Esophagus squamous epithelium (tissue), 5 donors: ENCODE measurements around the gene AKR1C2. TPM values are rescaled to one million over a fixed set of nuclear protein-coding genes. Genes with fewer than 3 reads are reported as not detected.
A peak's percentile ranks its signal among the peaks of the same experiment; 100 is the strongest.
"Not testable (repeated sequence)": the region's sequence is repeated elsewhere in the genome, so short reads cannot be mapped to it uniquely, and the experiment has no call there.

Source experiments
- DNase-seq: peaks from one replicate; lab custom pipeline; 2025; lab: John Stamatoyannopoulos, UW
- H3K27ac ChIP-seq, 4 donors: fragments of 200-600 bp; sonication (generic); one replicate each; pipeline ENCODE4 v1.5.1; 2016 to 2019; ENCODE audit warnings: mild to moderate bottlenecking in 1 of 4
- H3K27me3 ChIP-seq, 4 donors: fragments of 200-600 bp; sonication (generic); 1 replicate in 3 of 4; 2 replicates in 1 of 4; pipeline versions ENCODE4 v1.5.1 to v1.6.0; 2017 to 2021; ENCODE audit warnings: antibody characterized with exemption in 1 of 4
- H3K36me3 ChIP-seq, 3 donors: fragments of 200-600 bp; sonication (generic); one replicate each; pipeline ENCODE4 v1.5.1; 2016 to 2019
- H3K4me1 ChIP-seq, 3 donors: fragments of 200-600 bp; sonication (generic); one replicate each; pipeline ENCODE4 v1.5.1; 2017 to 2019
- H3K4me3 ChIP-seq, 4 donors: fragments of 200-600 bp; sonication (generic); 1 replicate in 3 of 4; 2 replicates in 1 of 4; pipeline ENCODE4 v1.5.1; 2016 to 2019; ENCODE audit warnings: mild to moderate bottlenecking in 2 of 4, moderate library complexity in 1 of 4
- H3K9me3 ChIP-seq, 3 donors: fragments of 200-600 bp; sonication (generic); one replicate each; pipeline ENCODE4 v1.5.1; 2016 to 2019
- POLR2A ChIP-seq, 4 donors: fragments of 450-650 bp; IDR thresholded peaks; one replicate each; pipeline ENCODE4 v1.6.1; 2017; ENCODE audit warnings: antibody characterized with exemption in 4 of 4, mild to moderate bottlenecking in 4 of 4, moderate library complexity in 3 of 4
- WGBS, 2 donors: methylation state at CpG; one replicate each; pipeline ENCODE4 v1.1.5; 2018; 5-methylcytosine and 5-hydroxymethylcytosine counted together
- intact Hi-C: fragments of 100-400 bp; cut with DNase I; formaldehyde crosslinking; loops from one replicate; pipeline ENCODE4 v1.15.0; 2022
- total RNA-seq, 4 donors: library from RNA; depleted of rRNA; stranded (reverse); fragments of >200 nt; gene quantifications; one replicate each; pipeline ENCODE4 v1.1.0, GENCODE V29; 2016
- TF ChIP-seq, protein P1 (sequence below), 6 experiments: fragments of 450-650 bp in 4 of 6; fragments of 200-600 bp in 2 of 6; sonication (generic) in 2 of 6; IDR thresholded peaks; one replicate each; pipeline ENCODE4 v1.5.1; 2016 to 2019; ENCODE audit warnings: antibody characterized with exemption in 6 of 6, mild to moderate bottlenecking in 4 of 6, moderate library complexity in 4 of 6
- donor health status: DM: yes; HTN: yes; CAD: no.

AKR1C2 gene
- total RNA-seq, 4 donors from 2014 or later: 133 to 686 (median 378) TPM

DNA sequence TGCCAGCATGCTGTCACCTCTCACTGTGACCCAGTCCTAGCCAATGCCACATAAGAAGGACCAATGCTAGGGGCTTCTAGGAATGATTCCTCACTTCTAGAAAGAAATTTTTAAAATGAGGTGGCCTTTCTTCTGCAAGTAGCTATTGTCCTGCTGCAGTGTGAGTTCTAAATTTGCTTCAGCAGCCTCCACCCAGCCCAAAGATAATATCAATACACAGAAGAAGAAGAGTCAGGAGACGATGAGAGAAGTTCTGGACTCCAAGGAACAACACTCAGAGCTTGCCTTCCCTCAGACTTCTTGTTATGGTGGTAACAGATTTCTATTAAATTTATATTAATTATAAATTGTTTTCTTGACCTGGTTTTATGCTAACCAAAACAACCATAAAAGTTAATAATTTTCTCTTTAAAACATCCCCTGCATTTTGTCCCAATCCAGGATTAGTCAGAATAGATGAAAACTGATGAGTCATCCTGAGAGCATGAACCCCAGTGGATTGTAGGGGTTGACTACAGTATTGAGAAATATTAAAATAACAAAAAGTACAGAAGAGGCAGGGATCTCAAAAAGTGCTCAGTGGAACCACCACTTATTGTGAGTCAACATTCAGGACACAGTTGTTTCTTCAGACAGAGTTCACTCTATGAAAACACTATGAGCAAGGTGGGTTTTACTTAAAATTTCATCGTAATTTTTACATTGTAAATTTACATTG is 29.6 kb upstream of the AKR1C2 start:
- H3K9me3 ChIP-seq: peaks cover 0 to 23% (median 10%) of the 10 kb centered on the region in 3 donors
- peaks cover 0 to 15% (median 0%) of the 10 kb centered on the region in 3 donors for H3K4me1 ChIP-seq
- intact Hi-C loops: no loop called here
- H3K4me3 ChIP-seq: no peak overlapping the region
- 38 to 41% methylated on average over 2 of the region's 2 CpGs for WGBS, 2 donors
- no peak for DNase-seq
- TF ChIP-seq, protein P1, sequence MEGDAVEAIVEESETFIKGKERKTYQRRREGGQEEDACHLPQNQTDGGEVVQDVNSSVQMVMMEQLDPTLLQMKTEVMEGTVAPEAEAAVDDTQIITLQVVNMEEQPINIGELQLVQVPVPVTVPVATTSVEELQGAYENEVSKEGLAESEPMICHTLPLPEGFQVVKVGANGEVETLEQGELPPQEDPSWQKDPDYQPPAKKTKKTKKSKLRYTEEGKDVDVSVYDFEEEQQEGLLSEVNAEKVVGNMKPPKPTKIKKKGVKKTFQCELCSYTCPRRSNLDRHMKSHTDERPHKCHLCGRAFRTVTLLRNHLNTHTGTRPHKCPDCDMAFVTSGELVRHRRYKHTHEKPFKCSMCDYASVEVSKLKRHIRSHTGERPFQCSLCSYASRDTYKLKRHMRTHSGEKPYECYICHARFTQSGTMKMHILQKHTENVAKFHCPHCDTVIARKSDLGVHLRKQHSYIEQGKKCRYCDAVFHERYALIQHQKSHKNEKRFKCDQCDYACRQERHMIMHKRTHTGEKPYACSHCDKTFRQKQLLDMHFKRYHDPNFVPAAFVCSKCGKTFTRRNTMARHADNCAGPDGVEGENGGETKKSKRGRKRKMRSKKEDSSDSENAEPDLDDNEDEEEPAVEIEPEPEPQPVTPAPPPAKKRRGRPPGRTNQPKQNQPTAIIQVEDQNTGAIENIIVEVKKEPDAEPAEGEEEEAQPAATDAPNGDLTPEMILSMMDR (IDR thresholded peaks at IDR 0.05): no peak
- no peak for TF ChIP-seq POLR2A (IDR thresholded peaks at IDR 0.05)
- peak overlapping the region in 1 of 4 donors; percentile 42 for H3K27ac ChIP-seq
- no peaks in the 10 kb centered on the region for H3K27me3 ChIP-seq
- no peaks in the 10 kb centered on the region for H3K36me3 ChIP-seq

DNA sequence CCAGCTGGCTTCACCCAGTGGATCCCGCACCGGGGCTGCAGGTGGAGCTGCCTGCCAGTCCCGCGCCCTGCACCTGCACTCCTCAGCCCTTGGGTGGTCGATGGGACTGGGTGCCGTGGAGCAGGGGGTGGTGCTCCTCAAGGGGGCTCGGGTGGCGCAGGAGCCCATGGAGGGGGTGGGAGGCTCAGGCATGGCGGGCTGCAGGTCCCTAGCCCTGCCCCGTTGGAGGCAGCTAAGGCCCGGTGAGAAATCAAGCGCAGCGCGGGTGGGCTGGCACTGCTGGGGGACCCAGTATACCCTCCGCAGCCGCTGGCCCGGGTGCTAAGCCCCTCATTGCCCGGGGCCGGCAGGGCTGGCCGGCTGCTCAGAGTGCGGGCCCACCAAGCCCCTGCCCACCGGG is 28.8 kb upstream of the AKR1C2 start:
- intact Hi-C loops, H3K4me3 ChIP-seq, H3K27me3 ChIP-seq, H3K36me3 ChIP-seq, DNase-seq, H3K27ac ChIP-seq: not testable (repeated sequence)
- Histone ChIP-seq H3K9me3 (peaks cover 0 to 23% (median 10%) of the 10 kb centered on the region in 3 donors), H3K4me1 (peaks cover 0 to 15% (median 0%) of the 10 kb centered on the region in 3 donors)
- 80% methylated on average over 1 of the region's 22 CpGs; no CpG with 5 or more reads in 1 of the 2 donors for WGBS, 2 donors

DNA sequence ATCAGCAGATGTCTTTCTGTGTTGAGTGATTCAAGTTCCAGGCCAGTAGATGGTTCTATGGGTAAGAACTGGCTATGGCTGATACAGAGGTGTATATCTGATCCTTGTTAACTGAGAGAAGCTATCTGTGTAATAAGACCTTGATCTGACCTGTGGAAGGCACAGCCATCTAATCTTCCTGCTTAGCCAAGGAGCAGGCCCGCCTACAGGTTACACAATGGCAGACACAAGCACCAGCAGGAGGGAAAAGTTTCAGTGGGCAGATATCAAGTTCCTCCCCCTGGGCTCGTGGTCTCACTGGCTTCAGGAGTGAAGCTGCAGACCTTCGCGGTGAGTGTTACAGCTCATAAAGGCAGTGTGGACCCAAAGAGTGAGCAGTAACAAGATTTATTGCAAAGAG is 27.9 kb upstream of the AKR1C2 start:
- H3K36me3 ChIP-seq, DNase-seq, H3K27ac ChIP-seq, H3K27me3 ChIP-seq, intact Hi-C loops, H3K4me3 ChIP-seq: not testable (repeated sequence)
- peaks cover 0 to 15% (median 0%) of the 10 kb centered on the region in 3 donors for H3K4me1 ChIP-seq
- 84 to 100% methylated on average over 1 to 4 of the region's 4 CpGs for WGBS, 2 donors
- peaks cover 0 to 23% (median 10%) of the 10 kb centered on the region in 3 donors for H3K9me3 ChIP-seq

DNA sequence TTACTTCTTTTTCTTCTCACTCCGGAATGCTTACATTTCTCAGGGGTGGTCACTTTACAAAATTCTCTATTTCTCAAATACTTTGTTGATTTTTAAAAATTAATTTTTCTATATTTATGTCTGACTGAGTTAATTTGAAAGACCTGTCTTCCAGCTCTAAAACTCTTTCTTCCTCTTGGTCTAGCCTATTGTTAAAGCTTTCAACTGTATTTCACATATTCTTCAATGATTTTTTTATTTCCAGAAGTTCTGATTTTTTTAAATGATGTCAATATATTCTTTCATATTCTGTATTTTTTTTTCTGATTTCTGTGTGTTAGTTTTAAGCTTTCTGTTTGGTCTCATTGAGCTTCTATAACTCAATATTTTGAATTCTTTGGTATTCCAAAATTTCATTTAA is 27.3 kb upstream of the AKR1C2 start:
- H3K27me3 ChIP-seq: no peaks in the 10 kb centered on the region
- intact Hi-C loops: no loop called here
- no peaks in the 10 kb centered on the region for H3K36me3 ChIP-seq
- peaks cover 0 to 23% (median 10%) of the 10 kb centered on the region in 3 donors for H3K9me3 ChIP-seq
- TF ChIP-seq, protein P1 (IDR thresholded peaks at IDR 0.05): no peak
- no peak for TF ChIP-seq POLR2A (IDR thresholded peaks at IDR 0.05)
- H3K4me3 ChIP-seq: no peak overlapping the region
- no peak overlapping the region for H3K27ac ChIP-seq
- H3K4me1 ChIP-seq: peaks cover 0 to 16% (median 0%) of the 10 kb centered on the region in 3 donors
- 91 to 92% methylated on average over 1 of the region's 1 CpG for WGBS, 2 donors
- DNase-seq: no peak

DNA sequence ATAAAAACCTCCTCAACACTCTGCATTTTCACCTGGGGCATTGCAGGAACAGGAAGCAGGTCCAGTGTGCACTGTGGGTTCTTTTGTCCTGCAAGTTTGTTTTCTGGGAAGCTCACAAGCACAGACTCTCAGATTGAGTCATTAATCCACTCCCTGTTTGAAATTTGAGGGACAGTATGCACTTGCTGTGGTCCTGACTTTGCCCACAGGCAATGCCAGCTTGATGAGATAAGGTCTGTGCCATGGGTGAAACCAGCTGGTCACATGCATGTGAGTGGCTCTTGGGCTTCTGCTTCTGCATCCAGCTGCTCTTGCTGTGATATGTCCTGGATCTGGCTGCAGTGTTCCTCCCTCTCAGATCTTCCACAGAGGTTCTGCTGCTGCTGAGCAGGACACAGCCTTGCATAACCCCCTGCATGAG is 21.8 kb upstream of the AKR1C2 start:
- intact Hi-C loops, H3K9me3 ChIP-seq, H3K4me3 ChIP-seq, H3K27me3 ChIP-seq, H3K36me3 ChIP-seq, DNase-seq: not testable (repeated sequence)
- peaks cover 6 to 16% (median 11%) of the 10 kb centered on the region in 3 donors for H3K4me1 ChIP-seq
- peak overlapping the region in 1 of 4 donors; percentile 20 for H3K27ac ChIP-seq

DNA sequence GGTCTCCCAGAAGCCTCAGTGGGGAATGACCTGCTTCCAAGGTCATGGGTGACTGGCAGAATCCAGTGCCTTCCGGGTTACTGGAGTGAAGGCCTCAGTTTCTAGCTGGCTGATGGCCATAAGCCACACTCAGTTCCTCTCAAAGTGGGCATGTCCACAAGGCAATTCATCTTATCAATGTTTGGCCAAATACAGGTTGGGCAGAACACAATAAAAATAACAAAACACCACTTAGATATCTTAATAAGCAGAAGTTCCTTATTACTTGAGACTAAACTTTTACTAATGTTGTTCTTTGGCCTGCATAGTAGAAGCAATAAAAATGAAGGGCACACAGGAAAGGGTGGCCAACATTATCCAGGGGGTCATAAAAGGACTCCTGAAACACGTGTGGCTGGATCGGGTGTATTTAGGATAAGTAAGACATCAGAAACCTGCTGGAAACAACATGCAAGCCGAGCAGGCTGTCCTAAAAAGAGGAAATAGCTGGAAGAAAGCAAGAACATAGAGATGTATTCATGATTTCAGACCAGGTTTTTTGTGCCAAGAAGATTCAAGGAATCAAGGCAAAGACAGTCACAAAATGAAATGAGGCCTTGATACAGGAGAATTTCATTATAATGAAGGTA is 19.6 kb upstream of the AKR1C2 start:
- no peak for TF ChIP-seq POLR2A (IDR thresholded peaks at IDR 0.05)
- TF ChIP-seq, protein P1 (IDR thresholded peaks at IDR 0.05): no peak
- Histone ChIP-seq H3K4me3 (no peak overlapping the region), H3K4me1 (peaks cover 6 to 37% (median 24%) of the 10 kb centered on the region in 3 donors), H3K27ac (no peak overlapping the region), H3K36me3 (no peaks in the 10 kb centered on the region), H3K27me3 (no peaks in the 10 kb centered on the region), H3K9me3 (no peaks in the 10 kb centered on the region)
- intact Hi-C loops: no loop called here
- no peak for DNase-seq
- 46 to 65% methylated on average over 3 to 4 of the region's 4 CpGs for WGBS, 2 donors

DNA sequence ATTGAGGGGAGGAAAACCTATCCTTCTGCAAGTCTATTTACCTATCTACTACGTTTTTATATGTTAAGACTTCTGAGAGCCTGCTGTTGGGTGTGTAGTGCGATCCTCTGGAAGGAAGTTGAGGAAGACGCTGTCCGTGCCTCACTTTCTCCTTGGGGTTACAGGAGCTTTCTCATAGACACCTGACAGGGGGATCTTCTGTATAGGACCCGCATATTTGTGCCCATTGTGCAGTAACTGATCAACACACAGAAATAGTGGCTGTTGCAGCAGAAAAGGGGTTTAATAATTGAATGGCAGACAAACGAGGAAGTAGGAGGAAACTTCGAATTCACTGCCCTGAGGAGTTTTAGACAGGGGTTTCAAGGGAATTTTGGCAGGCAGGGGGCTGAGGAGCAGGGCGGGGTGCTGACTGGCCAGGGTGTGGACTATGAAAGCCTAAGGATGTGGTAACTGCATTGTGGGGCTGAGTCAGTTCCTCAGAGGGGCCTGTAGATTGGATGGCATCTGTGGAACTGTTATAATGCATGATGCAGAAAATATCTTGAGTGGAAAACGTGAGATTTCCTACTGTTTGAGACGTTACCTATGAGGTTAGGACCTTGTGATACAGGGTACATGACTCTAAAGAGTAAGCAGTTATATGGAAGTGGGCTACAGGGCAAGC is 18.1 kb upstream of the AKR1C2 start:
- H3K27ac ChIP-seq: peak overlapping the region in 1 of 4 donors; percentile 41
- H3K27me3 ChIP-seq, H3K36me3 ChIP-seq, H3K4me3 ChIP-seq, H3K9me3 ChIP-seq, DNase-seq, intact Hi-C loops: not testable (repeated sequence)
- WGBS, 2 donors: 27 to 44% methylated on average over 5 to 10 of the region's 10 CpGs
- peaks cover 6 to 44% (median 27%) of the 10 kb centered on the region in 3 donors for H3K4me1 ChIP-seq

DNA sequence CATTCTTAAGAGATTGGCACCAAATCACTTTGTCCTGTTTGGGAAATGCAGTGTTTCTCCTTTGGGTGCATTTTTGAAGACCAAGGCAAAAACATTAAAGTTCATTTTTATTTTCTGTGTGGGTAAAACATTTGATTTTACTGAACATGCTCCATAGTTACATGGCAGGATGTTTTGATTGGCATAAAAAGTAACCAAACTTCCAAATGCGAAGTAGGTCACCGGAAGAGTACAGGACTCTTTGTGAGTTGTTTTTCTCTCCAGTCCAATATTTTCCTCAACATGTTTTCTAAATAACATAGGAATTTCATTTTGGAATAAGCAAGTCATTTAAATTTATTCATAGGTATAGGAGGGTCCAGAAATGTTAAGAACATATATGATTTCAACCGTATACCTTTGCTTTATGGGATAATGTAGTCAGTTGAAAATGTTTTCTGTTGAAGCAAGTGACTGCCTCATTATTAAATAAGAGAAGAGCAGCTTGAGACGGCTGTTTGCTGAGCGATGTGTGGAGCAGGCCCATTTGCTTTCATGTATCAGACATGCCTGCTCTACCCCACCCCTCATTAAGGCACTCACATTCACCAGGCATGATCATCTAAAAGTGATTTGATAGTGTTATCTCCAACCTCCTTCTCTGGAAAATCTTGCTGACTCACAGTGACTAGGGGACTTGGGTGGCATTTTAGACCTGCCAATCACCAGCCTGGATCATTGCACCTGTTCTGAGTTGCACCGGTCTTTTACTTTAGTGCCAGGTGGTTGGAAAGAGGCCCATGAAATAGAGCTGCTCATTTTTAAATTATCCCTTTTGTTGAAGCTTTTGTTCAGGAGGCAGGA is 16.3 kb upstream of the AKR1C2 start:
- intact Hi-C loops, DNase-seq: not testable (repeated sequence)
- 64 to 71% methylated on average over 6 of the region's 6 CpGs for WGBS, 2 donors

More for the DNA sequence above, 16.3 kb upstream of the AKR1C2 start:
- not testable (repeated sequence) for H3K4me3 ChIP-seq, H3K9me3 ChIP-seq, H3K36me3 ChIP-seq, H3K27me3 ChIP-seq
- Histone ChIP-seq H3K27ac (peak overlapping the region in 3 of 4 donors; percentile 45 to 72 (median 69)), H3K4me1 (peaks cover 6 to 34% (median 27%) of the 10 kb centered on the region in 3 donors)
